ENCODE measurements around the gene PRKCA.

The PRKCA gene

GRCh38 chr17:66789961-66790437, 487.6 kb downstream of the PRKCA start:
- no peaks in the 10 kb centered on the region for H3K4me1 Mint-ChIP-seq
- H3K9me3 Mint-ChIP-seq, result no peaks in the 10 kb centered on the region
- no peak overlapping the region for H3K27ac Mint-ChIP-seq
- ATAC-seq (no peak), DNase-seq (ENCODE audit: low spot score in 2 of 2) (no peak)
- H3K4me3 Mint-ChIP-seq, result no peak overlapping the region
- peaks cover 58% of the 10 kb centered on the region for H3K36me3 Mint-ChIP-seq

DNA sequence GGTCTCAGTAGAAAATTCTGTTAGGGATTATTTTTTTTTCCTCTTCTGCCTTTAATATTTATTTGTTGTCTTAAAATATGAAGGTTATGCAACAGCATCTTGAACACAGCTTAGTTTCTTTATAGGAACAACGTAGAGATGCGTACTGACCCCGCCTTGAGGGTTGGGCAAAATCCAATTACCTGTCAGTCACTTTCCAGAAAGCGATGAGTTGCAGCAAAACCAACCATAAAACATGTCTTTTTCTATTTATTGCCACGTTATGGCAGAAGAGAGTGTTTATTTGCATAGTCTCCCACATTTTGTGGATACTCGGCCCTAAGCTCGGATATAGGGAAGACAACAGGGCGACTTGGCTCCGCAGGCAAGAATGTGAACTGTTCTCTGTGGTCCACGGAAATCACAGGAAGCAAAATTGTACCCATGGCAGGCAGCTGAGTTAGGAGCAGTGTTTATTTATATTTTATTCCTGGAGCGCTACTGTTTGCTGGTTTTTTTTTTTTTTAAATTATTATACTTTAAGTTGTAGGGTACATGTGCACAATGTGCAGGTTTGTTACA, 488.2 kb downstream of the PRKCA start:
- Mint-ChIP-seq H3K4me1 (no peaks in the 10 kb centered on the region), H3K27ac (no peak overlapping the region), H3K4me3 (no peak overlapping the region), H3K9me3 (no peaks in the 10 kb centered on the region), H3K36me3 (peaks cover 60% of the 10 kb centered on the region)
- DNase-seq (ENCODE audit: low spot score in 2 of 2) (no peak), ATAC-seq (no peak)

GRCh38 chr17:66791347-66791746, 488.9 kb downstream of the PRKCA start:
- no peak overlapping the region for H3K4me3 Mint-ChIP-seq
- no peak overlapping the region for H3K27ac Mint-ChIP-seq
- ATAC-seq (no peak), DNase-seq (ENCODE audit: low spot score in 2 of 2) (no peak)
- no peaks in the 10 kb centered on the region for H3K4me1 Mint-ChIP-seq
- no peaks in the 10 kb centered on the region for H3K9me3 Mint-ChIP-seq
- peaks cover 57% of the 10 kb centered on the region for H3K36me3 Mint-ChIP-seq

DNA sequence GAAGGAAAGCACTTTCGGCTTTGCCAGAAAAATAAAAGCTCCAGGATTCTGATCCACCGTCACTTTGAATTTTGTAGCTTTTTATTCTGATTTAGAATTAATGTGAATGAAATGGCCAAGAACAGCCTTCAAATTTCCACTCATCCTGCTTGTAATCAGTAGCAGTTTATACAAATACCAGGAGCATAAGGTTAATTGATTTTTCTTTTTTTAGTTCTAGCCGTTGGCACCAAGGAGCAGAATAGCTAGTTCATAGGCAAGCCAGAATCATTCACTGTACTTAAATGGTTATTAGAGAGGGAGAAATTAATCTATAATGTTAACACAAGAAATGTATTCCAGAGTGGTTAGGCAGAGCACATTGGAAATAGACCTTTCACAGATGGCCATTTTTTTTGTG, 491.4 kb downstream of the PRKCA start:
- Mint-ChIP-seq H3K9me3 (no peaks in the 10 kb centered on the region), H3K4me3 (no peak overlapping the region), H3K27ac (no peak overlapping the region), H3K4me1 (no peaks in the 10 kb centered on the region), H3K36me3 (peaks cover 60% of the 10 kb centered on the region)
- DNase-seq (ENCODE audit: low spot score in 2 of 2) (no peak), ATAC-seq (no peak)

GRCh38 chr17:66795486-66795885, 493.1 kb downstream of the PRKCA start:
- DNase-seq (ENCODE audit: low spot score in 2 of 2) (no peak), ATAC-seq (no peak)
- H3K4me1 Mint-ChIP-seq, result no peaks in the 10 kb centered on the region
- H3K36me3 Mint-ChIP-seq, result peaks cover 55% of the 10 kb centered on the region
- H3K27ac Mint-ChIP-seq, result no peak overlapping the region
- H3K4me3 Mint-ChIP-seq, result no peak overlapping the region
- no peaks in the 10 kb centered on the region for H3K9me3 Mint-ChIP-seq

DNA sequence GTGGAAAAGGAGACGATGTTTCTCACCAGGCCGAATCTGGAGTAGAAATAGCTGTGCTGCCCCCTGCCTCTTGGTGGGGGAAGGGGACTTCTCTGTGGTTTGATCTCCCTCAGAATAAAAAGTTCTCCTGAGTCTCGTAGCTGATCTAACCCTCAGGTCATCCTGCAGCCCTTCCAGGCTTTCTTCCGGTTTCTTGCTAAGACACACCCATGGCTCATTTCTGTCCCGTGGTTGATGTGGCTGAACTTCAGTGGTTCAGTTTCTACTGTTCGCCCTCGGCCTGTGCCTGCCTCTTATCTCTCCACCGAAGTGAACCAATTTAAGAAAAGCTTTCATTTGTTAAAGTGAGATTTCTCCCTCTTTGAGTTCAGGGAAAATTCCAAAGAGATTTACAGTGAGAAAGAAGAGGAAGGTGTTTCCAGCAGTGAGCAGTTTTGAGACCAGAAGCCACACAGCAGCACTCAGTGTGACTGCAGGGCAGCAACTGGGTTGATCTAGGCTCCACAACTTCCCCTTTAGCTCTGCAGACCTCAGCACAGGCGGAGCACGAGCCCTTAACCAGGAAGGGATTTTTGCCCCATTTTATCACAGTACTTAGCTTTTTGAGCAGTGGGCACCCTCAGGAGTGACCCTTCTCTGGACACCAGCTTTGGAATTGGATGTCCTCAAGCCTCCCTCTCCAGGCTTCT, 497.6 kb downstream of the PRKCA start:
- DNase-seq (ENCODE audit: low spot score in 2 of 2) (no peak), ATAC-seq (no peak)
- peaks cover 40% of the 10 kb centered on the region for H3K36me3 Mint-ChIP-seq
- no peak overlapping the region for H3K4me3 Mint-ChIP-seq
- H3K27ac Mint-ChIP-seq, result peak overlapping the region; percentile 64
- H3K4me1 Mint-ChIP-seq, result no peaks in the 10 kb centered on the region
- no peaks in the 10 kb centered on the region for H3K9me3 Mint-ChIP-seq

GRCh38 chr17:66803474-66803951, 501.1 kb downstream of the PRKCA start:
- peaks cover 12% of the 10 kb centered on the region for H3K4me1 Mint-ChIP-seq
- ATAC-seq (no peak), DNase-seq (ENCODE audit: low spot score in 2 of 2) (no peak)
- no peak overlapping the region for H3K27ac Mint-ChIP-seq
- no peaks in the 10 kb centered on the region for H3K9me3 Mint-ChIP-seq
- H3K4me3 Mint-ChIP-seq, result no peak overlapping the region
- H3K36me3 Mint-ChIP-seq, result peaks cover 22% of the 10 kb centered on the region

GRCh38 chr17:66805567-66805966, 503.2 kb downstream of the PRKCA start:
- DNase-seq (ENCODE audit: low spot score in 2 of 2) (no peak), ATAC-seq (no peak)
- H3K4me3 Mint-ChIP-seq, result no peak overlapping the region
- peaks cover 13% of the 10 kb centered on the region for H3K36me3 Mint-ChIP-seq
- H3K9me3 Mint-ChIP-seq, result no peaks in the 10 kb centered on the region
- H3K4me1 Mint-ChIP-seq, result peaks cover 12% of the 10 kb centered on the region
- H3K27ac Mint-ChIP-seq, result no peak overlapping the region

GRCh38 chr17:66807182-66807581, 504.8 kb downstream of the PRKCA start:
- Mint-ChIP-seq H3K4me1 (peaks cover 12% of the 10 kb centered on the region), H3K9me3 (no peaks in the 10 kb centered on the region), H3K4me3 (no peak overlapping the region), H3K27ac (peak overlapping the region; percentile 67), H3K36me3 (peaks cover 11% of the 10 kb centered on the region)
- ATAC-seq (no peak), DNase-seq (ENCODE audit: low spot score in 2 of 2) (no peak)

DNA sequence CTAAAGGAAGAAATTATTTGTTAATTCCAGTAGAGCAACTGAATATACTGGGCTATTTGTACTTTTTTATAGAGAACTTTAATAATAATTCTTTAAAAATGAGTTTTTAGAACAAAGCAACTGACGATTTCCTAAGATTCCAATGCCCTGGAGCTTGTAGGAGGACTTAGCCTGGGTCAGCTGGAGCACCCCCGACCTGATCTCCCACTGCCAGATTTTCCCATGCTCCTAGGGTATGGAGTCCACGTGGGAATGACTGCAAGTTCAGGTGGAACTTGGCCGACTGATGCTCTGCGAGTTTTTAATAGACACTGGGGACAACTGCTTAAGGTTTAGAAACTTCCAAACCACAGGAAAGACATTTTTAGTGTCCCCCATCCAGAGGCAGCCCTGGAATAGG, 507.0 kb downstream of the PRKCA start:
- Mint-ChIP-seq H3K9me3 (no peaks in the 10 kb centered on the region), H3K27ac (no peak overlapping the region), H3K4me3 (no peak overlapping the region), H3K4me1 (peaks cover 12% of the 10 kb centered on the region), H3K36me3 (peaks cover 11% of the 10 kb centered on the region)
- ATAC-seq (no peak), DNase-seq (ENCODE audit: low spot score in 2 of 2) (no peak)

- Mint-ChIP-seq H3K36me3 (peaks cover 11% of the 10 kb centered on the region), H3K4me3 (no peak overlapping the region), H3K9me3 (no peaks in the 10 kb centered on the region), H3K4me1 (peaks cover 12% of the 10 kb centered on the region), H3K27ac (no peak overlapping the region)
- no peak for DNase-seq (ENCODE audit: low spot score in 2 of 2)
- no peak for ATAC-seq
These were observed 508.7 kb downstream of the PRKCA start for GRCh38 chr17:66810951-66811682.

DNA sequence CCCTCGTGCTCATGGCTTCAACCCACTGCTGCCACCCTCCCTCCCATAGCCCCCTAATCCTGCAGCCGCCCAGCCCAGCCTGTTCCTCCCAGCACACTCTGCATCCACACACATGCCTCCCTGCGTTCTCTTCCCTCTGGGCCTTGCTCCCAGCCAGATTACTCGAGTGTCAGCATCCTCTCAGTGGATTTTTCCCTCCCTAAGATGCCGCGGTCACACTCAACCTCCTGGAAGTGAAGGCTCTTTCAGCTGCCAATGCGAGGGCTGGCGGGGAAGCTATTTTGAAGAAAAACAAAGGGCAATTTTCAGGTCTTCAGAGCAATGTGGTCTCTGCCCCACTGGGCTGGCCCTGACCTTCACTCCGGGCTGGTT, 509.3 kb downstream of the PRKCA start:
- DNase-seq (ENCODE audit: low spot score in 2 of 2) (no peak), ATAC-seq (no peak)
- Mint-ChIP-seq H3K9me3 (no peaks in the 10 kb centered on the region), H3K4me1 (peaks cover 12% of the 10 kb centered on the region), H3K36me3 (peaks cover 11% of the 10 kb centered on the region), H3K27ac (no peak overlapping the region), H3K4me3 (no peak overlapping the region)

GRCh38 chr17:66812571-66812970, 510.2 kb downstream of the PRKCA start:
- peaks cover 8% of the 10 kb centered on the region for H3K36me3 Mint-ChIP-seq
- DNase-seq (ENCODE audit: low spot score in 2 of 2) (no peak), ATAC-seq (no peak)
- H3K27ac Mint-ChIP-seq, result no peak overlapping the region
- no peaks in the 10 kb centered on the region for H3K9me3 Mint-ChIP-seq
- no peak overlapping the region for H3K4me3 Mint-ChIP-seq
- H3K4me1 Mint-ChIP-seq, result peaks cover 9% of the 10 kb centered on the region

GRCh38 chr17:66813296-66813695, 510.9 kb downstream of the PRKCA start:
- DNase-seq (ENCODE audit: low spot score in 2 of 2) (no peak), ATAC-seq (no peak)
- H3K4me3 Mint-ChIP-seq, result no peak overlapping the region
- H3K36me3 Mint-ChIP-seq, result peaks cover 5% of the 10 kb centered on the region
- no peak overlapping the region for H3K27ac Mint-ChIP-seq
- H3K4me1 Mint-ChIP-seq, result peaks cover 1% of the 10 kb centered on the region
- no peaks in the 10 kb centered on the region for H3K9me3 Mint-ChIP-seq

DNA sequence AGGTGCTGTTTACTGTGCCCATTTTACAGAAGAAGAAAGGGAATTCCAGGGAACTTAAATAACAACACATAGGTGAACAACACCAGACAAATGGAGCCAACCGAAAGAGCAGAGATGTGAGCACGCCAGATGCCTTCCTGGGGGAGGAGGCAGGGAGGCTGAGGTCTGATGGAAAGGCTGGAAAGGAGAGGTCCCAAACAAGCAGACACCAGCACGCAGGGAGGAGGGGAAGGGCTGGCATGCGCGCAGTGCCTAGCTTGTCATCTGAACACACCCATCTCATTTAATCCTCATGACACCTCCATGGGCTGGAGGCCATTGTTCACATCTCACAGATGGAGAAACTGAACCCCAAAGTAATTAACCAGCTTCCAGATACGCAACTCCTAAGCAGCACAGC, 511.6 kb downstream of the PRKCA start:
- Mint-ChIP-seq H3K4me3 (no peak overlapping the region), H3K4me1 (no peaks in the 10 kb centered on the region), H3K9me3 (peaks cover 2% of the 10 kb centered on the region), H3K36me3 (peaks cover 5% of the 10 kb centered on the region), H3K27ac (peak overlapping the region; percentile 18)
- ATAC-seq, result no peak
- no peak for DNase-seq (ENCODE audit: low spot score in 2 of 2)

DNA sequence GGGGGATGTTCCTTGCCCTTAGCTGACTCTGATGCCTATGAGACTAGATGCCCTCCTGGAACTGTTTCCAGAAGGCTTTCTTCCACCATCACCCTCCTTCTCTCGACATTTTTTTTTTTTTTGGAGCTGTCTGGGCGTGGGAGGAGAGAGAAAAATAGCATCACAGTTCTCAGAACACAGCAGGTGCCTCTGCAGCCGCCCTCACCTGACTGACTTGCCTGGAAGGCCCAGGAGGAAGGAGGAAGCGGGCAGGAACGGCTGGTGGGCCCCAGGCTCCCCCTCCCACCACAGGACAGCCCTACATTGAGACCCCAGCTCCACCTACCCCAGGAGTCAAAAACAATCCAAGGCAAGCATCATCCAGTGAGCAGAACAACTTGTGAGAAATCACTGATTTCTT, 512.2 kb downstream of the PRKCA start:
- ATAC-seq (no peak), DNase-seq (ENCODE audit: low spot score in 2 of 2) (no peak)
- Mint-ChIP-seq H3K36me3 (peaks cover 5% of the 10 kb centered on the region), H3K9me3 (peaks cover 2% of the 10 kb centered on the region), H3K4me1 (no peaks in the 10 kb centered on the region), H3K27ac (no peak overlapping the region), H3K4me3 (no peak overlapping the region)

Data from stimulated activated effector memory CD8-positive, alpha-beta T cell treated with anti-CD3 and anti-CD28 coated beads, Interleukin-12 subunit alpha, Interleukin-12 subunit beta, amount 100 ng/mL, for 72 hours (primary cell).